Forelimb muscle (tissue), 1 donor: ENCODE data around the gene ACD. TPM values are rescaled to one million over a fixed set of nuclear protein-coding genes. Genes with fewer than 3 reads are reported as not detected.

ENCODE experiments used
- DNase-seq: peaks from one replicate; pipeline ENCODE4 v3.0.0-alpha.2; 2013; ENCODE audit warnings: low read depth
- polyA plus RNA-seq: library from polyadenylated mRNA; unstranded; fragments of 120-200 nt; gene quantifications from one replicate; pipeline ENCODE4 v1.2.1, GENCODE V29; 2013; ENCODE audit not compliant: insufficient read length

The ACD gene
- polyA plus RNA-seq, 1 donor = 14.3 TPM

DNA sequence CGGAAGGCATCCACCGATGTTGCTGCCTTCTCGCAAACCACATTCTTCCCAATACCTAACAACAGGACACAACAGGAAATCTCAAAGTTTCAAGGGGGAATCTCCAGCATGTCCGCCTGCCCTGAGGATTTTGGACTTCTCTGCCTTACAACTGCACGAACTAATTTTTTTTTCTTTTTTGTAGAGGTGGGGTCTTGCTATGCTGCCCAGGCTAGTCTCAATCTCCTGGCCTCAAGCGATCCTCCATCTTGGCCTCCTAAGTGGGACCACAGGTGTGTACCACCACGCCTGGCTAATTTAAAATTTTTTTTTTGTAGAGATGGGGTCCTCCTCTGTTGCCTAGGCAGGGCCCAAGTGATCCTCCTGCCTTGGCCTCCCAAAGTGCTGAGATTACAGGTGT is 15.9 kb upstream of the ACD start:
- DNase-seq = no peak

DNA sequence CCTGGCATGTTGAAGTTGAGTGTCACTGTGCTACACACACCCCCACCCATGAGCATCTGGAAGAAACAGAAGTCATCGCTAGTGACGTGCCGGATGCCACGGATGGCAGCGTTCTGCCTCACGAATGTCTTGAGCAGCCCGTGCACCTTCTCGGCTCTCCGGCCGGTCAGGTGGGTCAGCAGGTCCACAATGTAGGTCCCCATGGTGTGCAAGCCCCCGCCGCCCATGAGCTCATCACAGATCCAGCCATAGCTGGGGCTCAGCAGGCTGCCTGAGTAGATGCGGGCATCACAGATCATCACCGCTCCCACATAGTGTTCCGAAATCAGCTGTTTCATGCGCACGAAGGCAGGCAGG is 15.5 kb upstream of the ACD start:
- no peak for DNase-seq

DNA sequence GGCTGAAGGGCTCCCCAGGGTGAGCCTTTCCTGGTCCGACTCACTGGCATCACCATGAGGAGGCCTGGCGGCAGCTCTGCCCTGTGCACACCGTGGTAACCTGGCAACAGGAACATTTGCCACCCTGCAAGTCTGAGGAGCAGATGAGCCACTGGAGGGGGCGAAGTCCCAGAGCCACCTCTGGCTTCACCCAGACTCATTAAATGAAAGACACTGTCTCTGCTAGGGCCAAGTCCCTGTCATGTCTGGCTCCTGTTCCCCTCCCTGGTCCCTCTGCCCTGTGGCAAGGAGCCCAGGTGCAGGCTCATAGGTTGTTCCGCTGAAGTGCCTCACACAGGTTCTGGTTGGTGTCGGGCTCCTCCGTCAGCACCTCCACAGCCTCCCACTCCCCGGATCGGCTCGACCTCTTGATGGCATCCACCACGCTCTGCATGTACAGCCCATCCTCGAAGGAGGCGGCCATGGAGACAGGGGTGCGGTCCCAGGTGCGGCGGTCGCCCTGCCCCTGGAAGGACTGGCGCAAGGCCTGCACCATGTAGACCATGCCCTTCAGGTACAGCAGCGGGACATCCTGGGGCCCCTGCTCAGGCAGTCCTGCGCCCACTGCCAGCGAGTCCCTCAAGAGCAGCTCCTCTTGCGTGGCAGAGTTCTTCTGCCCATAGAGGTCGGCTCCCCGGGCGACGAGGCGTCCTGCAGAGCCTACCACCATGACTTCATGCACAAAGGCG is 15.0 kb upstream of the ACD start:
- no peak for DNase-seq

DNA sequence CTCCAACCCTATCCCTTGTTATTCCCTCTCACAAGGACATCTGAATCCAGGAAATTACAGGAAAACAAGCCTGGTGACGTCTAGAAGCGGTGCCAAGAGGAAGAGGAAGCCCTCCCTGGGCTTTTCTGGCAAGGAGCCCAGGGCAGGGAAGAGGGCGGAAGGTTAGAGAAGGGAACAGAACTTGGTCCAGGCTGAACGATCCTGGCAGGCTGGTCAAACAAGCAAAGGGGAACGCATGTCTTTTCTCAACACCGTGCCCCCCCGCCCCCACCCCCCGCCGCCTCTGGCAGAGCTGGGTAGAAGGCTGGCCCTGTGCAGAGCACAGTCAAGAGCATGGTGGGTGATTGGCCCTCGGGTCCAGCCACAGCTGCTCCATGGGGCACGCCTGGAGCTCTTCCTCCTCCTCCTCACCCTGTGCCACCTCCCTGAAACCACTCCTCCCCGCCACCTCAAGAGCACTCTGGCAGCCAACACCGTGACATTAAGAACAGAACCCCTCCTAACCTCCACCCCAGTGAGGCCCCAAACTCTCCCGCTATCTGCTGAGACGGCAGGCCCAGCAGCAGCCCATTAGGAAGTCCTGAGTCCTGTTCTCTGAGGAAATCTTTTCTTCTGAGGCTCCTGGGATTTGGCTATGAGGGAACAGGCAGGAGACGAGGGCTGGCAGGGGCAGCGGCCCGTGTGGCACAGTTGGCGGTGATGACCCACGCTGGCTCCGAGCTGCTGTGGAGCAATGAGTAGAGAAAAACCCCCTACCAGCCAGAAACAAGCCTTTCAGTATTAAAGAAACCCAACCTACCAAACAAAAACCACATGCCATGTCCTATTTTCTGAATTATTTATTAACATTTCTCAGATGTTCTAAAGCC is 13.9 kb upstream of the ACD start:
- no peak for DNase-seq

DNA sequence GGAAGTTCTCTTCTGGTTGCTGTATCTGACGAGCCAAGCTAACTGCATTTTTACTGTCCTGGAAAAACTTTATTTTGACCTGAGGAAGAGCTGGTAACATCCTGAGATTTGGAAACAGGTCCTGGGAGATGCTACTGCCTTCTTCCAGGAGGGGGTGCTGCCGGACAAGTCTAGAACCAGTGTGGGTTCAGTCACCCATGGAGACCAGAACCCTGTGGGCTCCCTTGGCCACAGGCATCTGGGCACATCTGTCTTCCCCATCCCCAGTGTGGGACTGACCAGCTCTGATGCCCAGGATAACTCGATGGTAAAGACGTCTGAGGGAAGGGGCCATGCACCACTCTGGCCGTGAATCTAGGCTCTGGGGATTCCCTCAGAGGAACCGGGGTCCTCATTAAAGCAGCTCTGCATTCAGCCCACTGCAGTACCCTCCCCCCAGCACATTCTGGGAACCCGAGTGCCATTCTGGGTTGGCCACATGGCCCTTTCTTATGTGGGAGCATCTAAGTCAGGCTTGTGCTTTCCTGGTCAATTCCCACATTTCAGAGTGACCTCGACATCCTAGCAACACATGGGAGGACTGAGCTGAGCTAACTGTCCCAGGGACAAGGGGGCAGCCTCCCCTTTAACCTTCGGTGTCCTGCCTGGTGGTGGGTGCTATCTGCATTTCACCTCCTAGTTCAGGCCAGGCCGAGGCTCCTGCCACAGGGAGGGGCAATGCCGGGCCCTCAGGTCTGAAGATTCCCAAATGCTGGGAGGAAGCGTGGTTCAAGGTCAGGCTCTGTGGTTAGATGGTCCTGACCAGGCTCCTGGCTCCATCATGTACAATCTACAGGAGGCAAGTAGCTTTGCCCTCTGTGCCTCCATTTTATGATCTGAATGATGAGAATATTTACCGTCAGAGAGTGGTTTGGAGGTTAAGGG is 12.9 kb upstream of the ACD start:
- no peak for DNase-seq

DNA sequence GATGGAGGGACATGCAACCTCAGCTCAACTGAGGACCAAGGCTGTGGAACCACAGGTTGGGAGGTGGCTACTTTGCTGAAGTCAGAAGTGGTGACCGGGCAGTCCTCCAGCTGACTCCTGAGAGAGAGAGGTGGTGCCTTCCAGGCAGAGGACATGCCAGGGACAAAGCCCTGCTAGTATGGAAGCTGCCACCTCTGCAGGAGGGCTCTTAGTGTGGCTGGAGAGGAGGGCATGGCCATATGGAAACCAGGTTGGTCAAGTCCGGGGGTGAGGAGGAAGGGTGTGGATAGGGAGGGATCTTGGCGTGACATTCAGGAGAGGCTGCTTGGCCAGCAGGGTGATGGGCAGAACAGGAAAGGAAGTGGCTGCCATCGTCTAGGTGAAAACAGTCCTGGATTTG is 12.2 kb upstream of the ACD start:
- DNase-seq = no peak

DNA sequence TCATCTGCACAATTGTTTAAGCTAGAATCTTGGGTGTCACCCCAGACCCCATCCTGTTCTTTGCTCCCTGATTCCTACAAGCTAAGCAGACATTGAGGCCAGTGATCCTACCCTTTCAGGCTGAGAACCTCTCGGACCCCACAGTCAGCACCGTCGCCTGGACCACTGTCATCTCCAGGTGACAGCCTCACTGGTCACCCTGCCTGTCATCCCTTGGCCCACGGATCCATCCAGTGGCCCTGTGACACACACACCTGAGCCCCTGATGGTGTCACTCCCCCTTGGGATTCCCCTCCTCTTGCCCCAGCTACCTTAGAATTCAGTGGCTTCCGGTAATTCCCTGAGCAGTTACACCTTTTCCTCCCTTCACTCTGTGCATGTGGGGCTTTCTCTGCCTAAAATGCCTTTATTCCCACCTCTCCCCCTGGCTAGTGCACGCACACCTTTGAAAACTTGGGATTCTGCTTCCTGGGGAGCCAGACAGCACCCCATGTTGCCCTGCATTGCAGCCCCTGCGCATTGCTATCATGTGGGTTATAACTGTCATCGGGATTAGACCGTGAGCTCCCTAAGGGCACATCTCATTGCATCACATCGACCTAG is 9.5 kb upstream of the ACD start:
- DNase-seq = no peak

DNA sequence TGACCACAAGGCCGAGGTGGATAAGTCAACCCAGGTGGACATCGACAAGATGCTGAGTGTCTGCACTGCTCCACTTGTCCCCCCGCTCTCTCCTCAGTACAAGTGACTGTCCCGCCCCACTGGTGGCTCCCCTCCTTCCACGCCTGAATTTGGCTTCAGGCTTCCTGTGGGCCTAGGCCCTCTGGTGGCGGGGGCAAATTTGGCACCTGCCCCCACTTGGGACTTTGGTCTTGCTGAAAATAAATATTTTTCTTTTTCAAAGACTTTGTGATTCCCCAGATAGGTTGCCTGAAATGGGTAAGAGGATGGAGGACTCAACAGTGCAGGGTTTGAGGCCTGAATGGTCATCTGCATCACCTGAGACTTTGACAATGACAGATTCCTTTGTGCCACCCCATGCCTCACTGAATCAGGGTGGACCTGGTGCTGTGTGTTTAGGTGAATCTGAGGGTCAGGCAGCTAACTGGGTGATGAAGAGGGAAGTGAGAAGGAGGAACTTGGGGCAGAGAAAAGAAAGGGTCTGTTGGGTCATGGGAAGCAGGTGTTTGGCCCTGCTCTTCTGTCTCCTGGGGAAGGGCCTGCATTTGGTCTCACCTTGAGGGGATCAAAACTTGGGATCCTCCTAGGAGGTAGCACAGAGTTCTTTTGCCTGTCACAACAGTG is 8.6 kb upstream of the ACD start:
- no peak for DNase-seq

DNA sequence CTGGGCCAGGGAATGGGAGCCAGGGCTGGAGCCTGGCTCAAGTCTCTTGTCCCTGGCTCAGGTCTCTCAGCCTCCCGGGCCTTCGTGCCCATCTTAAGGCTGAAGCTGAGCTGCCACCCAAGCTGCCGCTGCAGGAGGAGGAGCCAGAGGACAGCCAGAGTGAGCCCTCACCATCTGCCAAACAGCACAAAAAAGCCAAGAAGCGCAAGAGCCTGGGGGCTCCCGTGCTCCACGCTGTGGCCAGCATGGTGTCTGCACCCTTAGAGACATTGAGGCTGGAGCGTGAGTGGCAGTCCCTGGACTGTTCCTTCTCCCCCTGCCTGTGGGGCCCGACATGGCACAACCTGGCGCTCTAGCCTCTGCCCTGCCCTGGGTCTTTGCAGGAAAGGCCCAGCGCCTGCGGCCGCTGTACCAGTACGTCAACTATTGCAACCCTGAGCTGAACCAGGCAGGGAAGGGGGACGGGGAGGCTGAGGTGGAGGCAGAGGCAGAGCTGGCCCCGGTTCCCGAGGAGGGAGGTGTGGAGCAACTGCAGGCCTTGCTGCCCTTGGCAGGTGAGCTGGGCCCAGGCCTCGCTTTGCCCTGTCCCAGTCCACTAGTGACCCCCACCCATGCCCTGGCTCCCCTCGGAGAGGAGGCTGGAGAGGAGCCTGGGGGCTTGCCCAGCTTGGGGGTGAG is 7.9 kb upstream of the ACD start:
- peak; percentile 52 for DNase-seq

DNA sequence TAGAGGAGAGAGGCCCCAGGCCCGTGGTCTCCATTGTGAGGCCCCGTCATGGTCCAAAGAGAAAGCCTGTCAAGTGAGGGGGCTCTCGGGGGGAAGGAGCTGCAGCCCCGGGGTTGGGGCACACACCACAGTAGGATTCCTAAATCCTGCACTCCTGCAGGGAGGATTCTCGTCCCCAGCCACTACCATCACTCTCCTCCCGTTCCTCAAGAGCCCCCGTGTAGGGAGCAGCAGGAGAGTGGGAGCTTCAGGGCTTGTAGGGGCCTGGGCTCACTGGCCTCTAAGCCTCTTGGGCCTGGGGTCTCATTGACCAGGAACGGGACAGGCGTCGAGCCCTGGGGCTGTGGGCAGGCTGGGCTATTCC is 7.4 kb upstream of the ACD start:
- no peak for DNase-seq

DNA sequence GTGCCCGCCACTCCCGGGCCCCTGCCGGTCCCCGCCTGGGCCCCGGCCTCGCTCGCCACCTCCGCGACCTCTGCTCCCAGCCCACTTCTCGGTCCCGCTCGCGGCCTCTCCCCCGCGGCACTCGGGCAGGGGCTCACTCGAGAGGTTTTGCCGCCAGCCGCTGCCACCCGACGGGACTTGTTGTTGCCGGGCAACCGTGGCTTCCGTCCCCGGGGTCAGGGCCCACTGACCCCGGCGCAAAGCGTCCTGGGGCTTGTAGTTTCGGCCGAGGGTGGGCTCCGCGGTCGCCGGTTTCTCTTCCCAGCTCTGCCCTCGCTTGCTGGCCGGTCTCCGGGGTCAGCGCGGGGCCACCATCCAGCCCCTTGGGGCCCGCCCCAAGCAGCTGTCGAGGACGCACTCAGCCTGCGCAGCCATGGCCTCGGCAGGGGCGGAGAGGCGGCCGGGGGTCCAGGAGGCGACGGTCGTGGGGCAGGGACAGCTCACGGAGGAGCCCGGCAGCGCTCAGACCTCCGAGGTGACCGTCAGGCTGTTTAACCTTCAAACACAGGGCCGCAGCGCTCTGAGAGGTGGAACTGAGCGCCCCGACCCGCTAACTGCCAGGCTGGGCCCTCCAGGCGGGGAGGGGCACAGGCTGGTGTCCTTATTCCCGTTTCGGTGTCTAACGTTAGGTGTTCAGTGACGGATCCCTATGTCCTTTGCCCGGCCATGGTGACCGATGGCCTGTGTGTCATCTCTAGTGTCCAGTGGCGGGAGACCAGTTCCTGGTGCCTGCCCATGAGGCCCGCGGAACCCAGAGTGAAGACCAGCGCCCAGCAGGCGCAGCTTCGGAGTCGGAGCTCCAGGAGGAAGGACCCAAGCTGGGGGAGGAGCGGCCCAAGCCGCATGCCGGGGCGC is 6.7 kb upstream of the ACD start, which contains the start of the genes C16orf86 and ENKD1:
TSS of gene C16orf86 (plus strand) at position 256 of the 894 bp plus-strand sequence. CDS start at position 413, 157 bp downstream.
TSS of gene ENKD1 (minus strand) at position 192 of the 894 bp plus-strand sequence. CDS start 308 bp downstream, outside the sequence.
- no peak for DNase-seq

DNA sequence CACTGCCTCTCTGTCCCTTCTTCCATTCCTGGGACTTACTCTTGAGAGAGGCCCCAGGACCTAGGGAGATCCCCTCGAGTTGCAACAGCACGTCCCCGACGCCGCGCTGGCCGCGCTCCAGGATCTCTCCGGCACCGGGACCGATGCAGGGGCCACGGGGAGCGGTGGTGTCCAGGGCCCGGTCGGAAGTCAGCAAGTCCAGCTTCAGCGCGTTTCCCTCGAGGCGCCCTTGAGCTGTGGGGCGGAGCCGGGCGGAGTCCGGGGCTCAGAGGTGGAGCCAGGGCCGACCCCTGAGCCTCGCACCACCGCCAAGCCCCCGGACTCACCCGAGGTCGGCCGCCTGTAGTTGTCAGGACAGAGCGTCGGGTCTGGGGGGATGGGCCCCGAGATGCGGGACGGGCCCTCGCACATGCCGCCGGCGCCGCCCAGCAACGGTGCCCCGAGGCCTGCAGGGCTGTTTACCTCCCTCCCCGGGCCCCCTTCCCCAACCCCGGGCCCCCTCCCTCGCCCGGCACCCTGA is 6.0 kb upstream of the ACD start:
- DNase-seq = no peak

DNA sequence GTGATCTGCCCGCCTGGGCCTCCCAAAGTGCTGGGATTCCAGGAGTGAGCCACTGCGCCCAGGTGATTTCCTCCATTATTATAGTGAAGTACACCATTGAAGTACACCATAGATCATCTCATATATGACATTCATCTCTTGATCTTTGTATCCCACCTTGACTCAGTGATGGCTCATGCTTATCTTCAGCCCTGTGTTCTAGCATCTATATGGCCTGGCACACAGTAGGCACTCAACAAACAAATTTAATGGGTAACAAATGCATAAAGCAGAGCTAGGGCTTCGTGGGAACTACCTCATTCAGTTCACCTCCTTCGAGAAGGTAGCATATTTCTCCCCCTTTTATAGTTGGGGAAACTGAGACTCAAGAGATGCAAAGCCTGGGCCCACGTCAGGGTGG is 5.5 kb upstream of the ACD start:
- no peak for DNase-seq

DNA sequence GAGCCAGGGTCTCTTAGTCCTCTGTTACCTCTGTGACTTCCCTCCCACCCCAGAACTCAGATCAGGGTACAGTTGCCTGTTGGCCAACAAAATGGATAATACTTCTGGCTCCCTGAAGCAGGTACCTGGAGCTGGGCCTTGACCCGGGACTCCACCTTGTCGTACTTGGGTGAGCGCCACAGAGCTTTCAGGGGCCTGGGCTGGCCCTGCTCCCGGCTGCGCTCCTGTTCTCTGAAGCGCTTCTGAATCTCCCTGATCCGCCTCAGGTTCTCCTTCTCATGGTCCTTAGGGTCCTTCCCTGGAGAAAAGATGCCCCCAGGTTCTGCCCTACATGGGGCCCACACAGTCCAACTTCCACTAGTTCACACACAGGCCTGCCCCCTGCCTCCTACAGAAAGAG is 4.8 kb upstream of the ACD start:
- no peak for DNase-seq

DNA sequence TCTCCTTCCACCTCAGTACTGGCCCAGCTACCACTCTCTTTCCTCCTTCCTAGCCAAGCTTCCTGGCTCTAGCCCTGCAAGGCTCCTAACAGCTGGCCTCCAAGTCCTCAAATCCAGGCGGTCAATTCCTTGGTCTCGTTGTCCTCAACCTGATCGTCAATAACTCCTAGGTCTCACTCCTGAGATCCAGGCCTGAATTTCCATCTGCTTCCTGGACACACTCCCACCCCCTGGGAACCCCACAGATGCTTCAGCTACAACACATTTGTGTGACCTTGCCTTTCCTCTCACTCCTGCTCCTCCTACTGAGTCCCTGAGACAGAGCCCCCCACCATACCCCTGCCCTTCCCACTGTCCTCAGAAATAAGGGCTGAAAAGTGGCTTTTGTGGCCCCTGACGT is 4.2 kb upstream of the ACD start:
- DNase-seq = no peak

DNA sequence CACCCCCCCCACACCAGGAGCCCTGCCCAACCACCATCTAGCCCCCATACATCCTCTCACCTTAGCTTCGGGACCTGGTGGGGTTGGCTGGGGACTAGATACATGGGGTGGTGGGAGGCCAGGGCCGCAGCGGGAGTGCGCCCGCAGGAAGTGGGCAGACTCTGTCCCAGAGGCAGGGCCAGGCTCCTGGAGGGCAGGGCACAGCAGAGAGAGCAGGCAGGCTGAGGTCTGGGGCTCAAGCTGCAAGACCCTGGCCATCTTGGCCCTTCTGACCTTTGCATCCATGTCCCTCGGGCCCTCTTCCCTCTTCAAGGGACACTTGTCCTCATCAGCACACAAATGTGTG is 3.8 kb upstream of the ACD start:
- DNase-seq = no peak

DNA sequence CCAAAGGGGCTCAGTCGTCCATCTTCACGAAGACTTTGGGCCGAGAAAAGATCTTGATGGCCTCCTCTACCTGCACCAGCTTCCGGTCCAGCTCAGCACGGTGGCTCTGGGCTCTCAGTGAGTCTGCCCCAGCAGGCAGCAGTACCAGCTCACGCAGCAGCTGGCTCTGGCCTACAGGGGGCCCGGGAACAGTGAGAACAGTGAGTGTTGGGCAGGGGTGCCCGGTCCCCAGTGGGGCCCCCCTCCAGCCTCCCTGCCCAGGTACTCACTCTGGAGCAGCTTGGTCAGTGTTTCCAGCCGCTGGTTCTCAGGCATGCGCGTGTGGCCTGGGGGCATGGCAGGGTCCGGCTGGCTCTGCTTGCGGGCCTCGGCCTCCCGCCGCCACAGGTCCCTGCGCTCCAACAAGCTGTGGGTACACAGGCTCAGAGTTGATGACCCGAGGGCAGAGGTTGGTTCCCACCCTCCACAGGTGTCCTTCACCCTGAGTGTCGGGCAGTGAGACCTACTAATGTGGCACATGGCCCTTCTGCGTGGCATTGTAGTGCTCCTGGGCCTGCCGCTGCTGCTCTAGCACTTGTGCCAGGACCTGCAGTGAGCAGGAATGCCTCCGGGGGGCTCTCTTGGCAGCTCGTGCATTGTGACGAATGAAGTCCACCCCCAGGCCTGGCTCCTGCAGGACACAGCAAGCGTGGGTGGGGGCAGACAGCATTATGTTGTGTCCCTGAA is 3.3 kb upstream of the ACD start:
- DNase-seq = no peak

DNA sequence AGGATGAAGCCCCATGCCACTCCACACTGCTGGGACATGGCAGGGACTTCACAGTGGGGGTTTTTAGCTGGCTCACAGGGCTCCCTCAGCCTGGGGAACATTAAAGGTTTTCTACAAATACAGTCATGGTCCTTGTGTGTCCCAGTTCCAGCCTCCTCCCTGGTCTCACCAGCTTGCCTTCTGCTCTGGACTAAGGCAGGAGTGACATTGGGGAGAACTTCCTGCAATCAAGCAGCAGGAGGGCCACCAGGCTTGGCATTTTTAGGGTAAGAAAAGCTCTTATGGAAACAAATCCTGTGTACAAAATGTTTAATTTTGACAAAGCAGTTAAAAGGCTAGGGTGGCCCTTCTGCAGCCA is 2.6 kb upstream of the ACD start:
- no peak for DNase-seq
